HuH-7 (cell line): ENCODE data around the gene RBMS1.

Experiments used
- DNase-seq: peaks from one replicate; pipeline ENCODE4 v3.0.0; 2011; ENCODE audit warnings: low spot score

RBMS1 gene

GRCh38 chr2:160252278-160252887 is 241.2 kb downstream of the RBMS1 start:
- no peak for DNase-seq

- no peak for DNase-seq
These were observed 242.0 kb downstream of the RBMS1 start for GRCh38 chr2:160251569-160251968.

- no peak for DNase-seq
These were observed 243.7 kb downstream of the RBMS1 start for GRCh38 chr2:160249876-160250275.

- DNase-seq, result no peak
These were observed 246.1 kb downstream of the RBMS1 start for GRCh38 chr2:160247296-160248035.

- DNase-seq, result no peak
These were observed 247.3 kb downstream of the RBMS1 start for GRCh38 chr2:160246356-160246755.

GRCh38 chr2:160245614-160246155 is 247.9 kb downstream of the RBMS1 start:
- no peak for DNase-seq

- DNase-seq, result no peak
These were observed 250.6 kb downstream of the RBMS1 start for GRCh38 chr2:160242893-160243564.

GRCh38 chr2:160241251-160242137 is 252.1 kb downstream of the RBMS1 start:
- DNase-seq, result no peak

- no peak for DNase-seq
These were observed 254.2 kb downstream of the RBMS1 start for GRCh38 chr2:160239436-160239835.

- no peak for DNase-seq
These were observed 255.2 kb downstream of the RBMS1 start for GRCh38 chr2:160238392-160238791.

GRCh38 chr2:160232905-160233475 is 260.6 kb downstream of the RBMS1 start:
- DNase-seq, result no peak

- no peak for DNase-seq
These were observed 264.0 kb downstream of the RBMS1 start for GRCh38 chr2:160229591-160229990.

- no peak for DNase-seq
These were observed 265.3 kb downstream of the RBMS1 start for GRCh38 chr2:160228141-160228917.

GRCh38 chr2:160227293-160227915 is 266.2 kb downstream of the RBMS1 start:
- no peak for DNase-seq

GRCh38 chr2:160226367-160226766 is 267.2 kb downstream of the RBMS1 start:
- DNase-seq, result no peak

- no peak for DNase-seq
These were observed 267.9 kb downstream of the RBMS1 start for GRCh38 chr2:160225722-160226121.

GRCh38 chr2:160224507-160224906 is 269.1 kb downstream of the RBMS1 start:
- DNase-seq, result no peak

GRCh38 chr2:160224060-160224459 is 269.5 kb downstream of the RBMS1 start:
- DNase-seq, result no peak

GRCh38 chr2:160223560-160223959 is 270.0 kb downstream of the RBMS1 start:
- no peak for DNase-seq

- peak; percentile 30 for DNase-seq
These were observed 270.9 kb downstream of the RBMS1 start for GRCh38 chr2:160222546-160223283.
